ENCODE results near the gene PSPC1.

Gene PSPC1

DNA sequence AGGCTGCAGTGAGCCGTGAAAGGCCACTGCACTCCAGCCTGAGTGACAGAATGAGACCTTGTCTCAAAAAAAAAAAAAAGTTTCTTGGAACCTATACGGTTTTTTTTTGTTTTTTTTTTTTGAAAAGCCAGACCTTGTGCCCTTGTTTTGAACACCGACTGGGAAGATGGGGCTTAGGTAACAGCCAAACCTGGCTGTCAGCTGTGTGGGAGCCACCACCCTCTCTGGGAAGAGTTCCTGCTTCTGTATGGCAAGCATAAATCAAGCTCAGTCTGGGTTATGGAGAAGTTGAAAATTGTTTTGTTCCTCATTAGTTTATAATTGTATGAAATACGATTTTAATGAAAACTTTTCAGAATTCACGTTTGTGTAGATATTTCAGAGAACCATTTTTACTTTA lies 109.8 kb downstream of the PSPC1 start:
- TF ChIP-seq, protein P1, sequence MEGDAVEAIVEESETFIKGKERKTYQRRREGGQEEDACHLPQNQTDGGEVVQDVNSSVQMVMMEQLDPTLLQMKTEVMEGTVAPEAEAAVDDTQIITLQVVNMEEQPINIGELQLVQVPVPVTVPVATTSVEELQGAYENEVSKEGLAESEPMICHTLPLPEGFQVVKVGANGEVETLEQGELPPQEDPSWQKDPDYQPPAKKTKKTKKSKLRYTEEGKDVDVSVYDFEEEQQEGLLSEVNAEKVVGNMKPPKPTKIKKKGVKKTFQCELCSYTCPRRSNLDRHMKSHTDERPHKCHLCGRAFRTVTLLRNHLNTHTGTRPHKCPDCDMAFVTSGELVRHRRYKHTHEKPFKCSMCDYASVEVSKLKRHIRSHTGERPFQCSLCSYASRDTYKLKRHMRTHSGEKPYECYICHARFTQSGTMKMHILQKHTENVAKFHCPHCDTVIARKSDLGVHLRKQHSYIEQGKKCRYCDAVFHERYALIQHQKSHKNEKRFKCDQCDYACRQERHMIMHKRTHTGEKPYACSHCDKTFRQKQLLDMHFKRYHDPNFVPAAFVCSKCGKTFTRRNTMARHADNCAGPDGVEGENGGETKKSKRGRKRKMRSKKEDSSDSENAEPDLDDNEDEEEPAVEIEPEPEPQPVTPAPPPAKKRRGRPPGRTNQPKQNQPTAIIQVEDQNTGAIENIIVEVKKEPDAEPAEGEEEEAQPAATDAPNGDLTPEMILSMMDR (IDR thresholded peaks at IDR 0.05; ENCODE audit: low read depth, low read length): no peak
- no peak overlapping the region for H3K4me3 ChIP-seq (replicated peaks in 1 of 2; ENCODE audit: low read depth in 2 of 2, low read length in 2 of 2)
- DNase-seq (ENCODE audit: low read depth in 2 of 2): no peak

DNA sequence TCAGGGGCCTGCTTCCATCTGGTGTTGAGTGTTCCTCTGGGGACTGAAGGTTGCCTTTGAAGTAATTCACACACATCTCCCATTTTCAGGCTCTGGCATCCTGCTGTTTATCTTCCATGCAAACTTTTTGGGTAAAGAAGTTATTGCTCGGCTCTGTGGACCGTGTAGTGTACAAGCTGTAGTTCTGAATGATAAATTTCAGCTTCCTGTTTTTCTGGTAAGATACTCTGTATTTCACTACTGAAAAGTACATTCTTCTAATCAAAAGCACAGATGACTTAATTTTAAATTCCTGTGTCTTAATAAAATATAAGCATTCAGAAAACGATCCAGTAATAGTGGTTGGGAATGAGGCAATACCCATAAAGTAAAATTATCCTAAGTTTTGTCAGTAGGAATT lies 112.6 kb downstream of the PSPC1 start:
- no peak for DNase-seq (ENCODE audit: low read depth in 2 of 2)
- no peak overlapping the region for H3K4me3 ChIP-seq (replicated peaks in 1 of 2; ENCODE audit: low read depth in 2 of 2, low read length in 2 of 2)
- TF ChIP-seq, protein P1 (IDR thresholded peaks at IDR 0.05; ENCODE audit: low read depth, low read length): no peak

DNA sequence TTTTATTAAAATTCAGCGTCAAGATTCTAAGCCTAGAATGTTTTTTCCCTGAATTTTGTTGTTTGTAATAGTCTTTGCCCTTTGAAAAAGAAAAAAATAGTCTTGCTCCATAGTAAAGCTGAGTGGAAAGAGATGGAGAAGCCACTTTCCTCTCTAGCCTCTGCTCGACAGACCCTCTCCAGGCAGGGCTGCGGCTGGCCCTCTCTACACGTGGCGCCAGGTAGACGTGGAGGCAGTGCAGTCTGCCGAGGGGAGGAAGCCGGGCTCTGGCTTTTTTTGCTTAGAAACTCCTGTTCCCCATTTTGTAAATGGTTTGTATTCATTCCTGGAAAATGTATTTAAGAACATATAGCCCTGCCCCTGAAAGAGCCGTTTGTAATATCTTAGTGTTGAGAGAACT lies 114.0 kb downstream of the PSPC1 start:
- no peak for DNase-seq (ENCODE audit: low read depth in 2 of 2)
- H3K4me3 ChIP-seq (replicated peaks in 1 of 2; ENCODE audit: low read depth in 2 of 2, low read length in 2 of 2): no peak overlapping the region
- TF ChIP-seq, protein P1 (IDR thresholded peaks at IDR 0.05; ENCODE audit: low read depth, low read length): no peak

DNA sequence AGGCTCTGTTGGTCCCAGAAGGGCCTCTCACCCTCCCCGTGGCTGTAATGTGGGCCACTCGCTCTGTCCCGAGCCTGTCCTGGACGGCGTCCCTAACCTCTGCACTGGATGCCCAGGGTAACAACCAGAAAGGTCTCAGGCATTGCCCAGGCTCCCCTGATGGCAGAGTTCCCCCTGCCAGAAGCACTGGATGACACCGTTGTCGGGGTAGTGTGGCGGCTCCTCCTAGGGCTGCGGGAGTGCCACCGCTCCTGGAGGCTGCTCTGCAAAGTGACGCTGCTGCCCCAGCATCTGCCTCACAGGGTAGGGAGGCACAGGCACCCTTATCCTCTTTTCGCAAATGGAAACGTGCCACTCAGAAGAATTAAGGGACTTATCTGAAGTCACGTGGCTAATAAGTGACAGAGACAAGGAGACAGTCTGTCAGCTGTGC lies 117.3 kb downstream of the PSPC1 start:
- H3K4me3 ChIP-seq (replicated peaks in 1 of 2; ENCODE audit: low read depth in 2 of 2, low read length in 2 of 2): no peak overlapping the region
- TF ChIP-seq, protein P1 (IDR thresholded peaks at IDR 0.05; ENCODE audit: low read depth, low read length): no peak
- DNase-seq (ENCODE audit: low read depth in 2 of 2): no peak

DNA sequence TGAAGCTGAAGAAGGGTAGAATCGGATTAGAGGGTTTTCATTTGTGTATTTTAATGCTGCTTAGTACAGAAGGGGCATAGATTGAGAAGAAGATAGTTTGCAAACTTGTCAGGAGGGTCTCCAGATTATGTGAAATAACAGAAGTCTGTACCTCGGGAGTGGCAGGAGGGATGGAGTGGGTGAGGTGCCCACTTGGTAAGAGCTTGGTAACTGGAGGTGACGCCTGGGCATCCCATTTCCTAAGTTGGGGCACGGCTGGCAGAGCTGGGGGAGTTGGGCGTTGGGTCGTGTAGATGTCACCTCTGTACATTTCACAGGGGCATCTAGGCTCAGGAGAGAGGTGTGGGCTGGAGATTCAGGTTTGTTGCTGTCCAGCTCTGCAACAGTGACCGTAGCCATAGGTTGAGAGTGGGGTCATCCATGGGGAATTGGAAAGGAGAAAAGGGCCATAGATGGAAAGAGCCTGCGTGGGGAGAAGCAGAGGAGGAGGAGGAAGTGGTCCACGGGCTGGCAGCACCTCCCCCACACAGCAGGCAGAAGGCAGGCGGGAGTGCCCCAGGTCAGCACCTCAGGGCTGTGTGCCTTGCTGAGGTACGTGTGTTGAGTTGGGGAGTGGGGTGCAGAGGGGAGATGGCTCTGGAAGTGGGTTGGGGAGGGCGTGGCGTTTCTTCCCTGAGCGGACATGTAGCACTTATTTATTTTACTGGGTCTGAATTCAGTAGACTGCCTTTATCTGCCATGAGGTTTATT lies 118.1 kb downstream of the PSPC1 start:
- TF ChIP-seq, protein P1 (IDR thresholded peaks at IDR 0.05; ENCODE audit: low read depth, low read length): no peak
- no peak for DNase-seq (ENCODE audit: low read depth in 2 of 2)
- no peak overlapping the region for H3K4me3 ChIP-seq (replicated peaks in 1 of 2; ENCODE audit: low read depth in 2 of 2, low read length in 2 of 2)

DNA sequence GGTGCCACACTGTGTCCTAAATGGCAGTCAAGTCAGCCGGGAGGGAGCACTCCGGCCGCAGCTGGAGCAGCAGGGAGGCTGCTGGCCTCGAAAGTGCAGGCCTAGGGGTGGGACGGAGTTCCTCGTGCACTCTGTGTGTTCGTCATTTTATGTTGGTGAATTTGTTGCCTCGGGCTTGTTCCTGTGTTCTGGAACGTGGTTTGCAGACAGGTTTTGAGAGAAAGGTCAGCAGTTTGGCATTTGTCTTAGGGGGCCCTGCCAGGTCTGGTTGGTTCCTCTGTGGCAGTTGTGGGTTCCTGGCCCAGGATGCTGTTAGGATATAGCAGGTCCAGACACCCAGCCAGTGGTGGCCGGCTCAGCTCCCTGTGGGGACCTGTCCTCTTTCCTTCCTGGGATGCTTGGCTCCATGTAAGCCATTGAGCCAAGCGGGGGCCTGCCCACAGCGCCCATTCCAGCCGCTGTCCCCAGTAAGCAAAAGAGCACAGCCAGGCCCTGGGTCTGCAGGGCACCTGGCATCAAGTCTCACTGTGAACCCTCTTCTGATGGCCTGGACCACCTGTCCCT lies 119.2 kb downstream of the PSPC1 start:
- DNase-seq (ENCODE audit: low read depth in 2 of 2): no peak
- TF ChIP-seq, protein P1 (IDR thresholded peaks at IDR 0.05; ENCODE audit: low read depth, low read length): no peak
- no peak overlapping the region for H3K4me3 ChIP-seq (replicated peaks in 1 of 2; ENCODE audit: low read depth in 2 of 2, low read length in 2 of 2)
